Pancreas (tissue), 10 donors: Measurements from ENCODE around the gene PTPRD. TPM values are rescaled to one million over a fixed set of nuclear protein-coding genes. Genes with fewer than 3 reads are reported as not detected.

Experiments used
- ATAC-seq, 4 donors: fragments of 200-7000 bp; cut with Tn5 transposase; one replicate each; pipeline versions ENCODE4 v1.8.0 to v1.9.1; 2020; ENCODE audit warnings: mild to moderate bottlenecking in 4 of 4, moderate library complexity in 4 of 4
- DNase-seq, 6 donors: peaks; one replicate each; pipeline ENCODE4 v3.0.0-alpha.2; 2020
- FAIRE-seq: peaks from 2 replicates; lab custom pipeline; 2012; peaks lifted over from hg19 to GRCh38; lab: Jason Lieb, UNC
- H3K27ac ChIP-seq, 4 donors: fragments of 200-600 bp; sonication (generic); 1 replicate in 3 of 4; 2 replicates in 1 of 4; pipeline versions ENCODE4 v1.5.0 to v1.8.0; 2020
- H3K27me3 ChIP-seq, 4 donors: fragments of 200-600 bp; one replicate each; pipeline ENCODE4 v1.8.0; 2021
- H3K36me3 ChIP-seq, 3 donors: fragments of 200-600 bp; sonication (generic) in 1 of 3; one replicate each; pipeline versions ENCODE4 v1.5.0 to v1.8.0; 2020 to 2021
- H3K4me1 ChIP-seq, 3 donors: fragments of 200-600 bp; one replicate each; pipeline ENCODE4 v1.8.0; 2021
- H3K4me3 ChIP-seq, 4 donors: fragments of 200-600 bp; sonication (generic) in 2 of 4; one replicate each; pipeline versions ENCODE4 v1.5.0 to v1.8.0; 2020 to 2021
- H3K9me3 ChIP-seq, 4 donors: fragments of 200-600 bp; one replicate each; pipeline ENCODE4 v1.8.0; 2021
- CTCF ChIP-seq, 4 donors: fragments of 200-600 bp; sonication (generic) in 3 of 4; IDR thresholded peaks; one replicate each; pipeline versions ENCODE4 v1.5.0 to v1.8.0; 2021; ENCODE audit warnings: antibody characterized with exemption in 4 of 4
- WGBS, 2 donors: extraction: QIAGEN DNeasy Blood & Tissue Kit; methylation state at CpG; one replicate each; pipeline ENCODE4 v1.1.7; 2013; 5-methylcytosine and 5-hydroxymethylcytosine counted together
- intact Hi-C, 3 donors: fragments of 100-400 bp; cut with DNase I; formaldehyde crosslinking; loops; one replicate each; pipeline versions ENCODE4 v1.11.1 to v1.14.2; 2022
- polyA plus RNA-seq, 2 donors: library from polyadenylated mRNA; stranded (reverse); fragments of 200-250 nt; gene quantifications; one replicate each; pipeline ENCODE4 v1.2.3, GENCODE V29; 2013
- total RNA-seq, 6 donors: library from RNA; stranded (reverse); fragmentation: NEBNext Ultra II Directional in 4 of 6; extraction: Animal tissue kit (Norgen Biotek cat#: 25700) in 4 of 6; gene quantifications; one replicate each; pipeline versions ENCODE4 v1.2.1 to v1.2.4, GENCODE V29; 2021 to 2023
- donor health status: healthy with polysubstance abuse.
- donor health status: DM: no; HTN: no; CAD: no; lungs with moderate emphysema.
- donor health status: DM: no; HTN: no; CAD: no.
- donor health status: control.
- donor health status: control.
- donor health status: Bipolar disorder and iron deficiency.
- donor health status: DM: yes; HTN: yes; CAD: no.
- donor health status: DM: no; HTN: no; CAD: no.
- donor health status: DM: no; HTN: no; CAD: no.
- donor health status: DM: yes; HTN: yes; CAD: no.

PTPRD gene
- total and polyA plus RNA-seq, 8 donors, result 2.1 to 21.7 (median 5.1) TPM

- no peaks in the 10 kb centered on the region for H3K9me3 ChIP-seq
- DNase-seq (no peak), ATAC-seq (no peak), FAIRE-seq (no peak)
- no peaks in the 10 kb centered on the region for H3K36me3 ChIP-seq
- no peak overlapping the region for H3K4me3 ChIP-seq
- no peaks in the 10 kb centered on the region for H3K27me3 ChIP-seq
- no peaks in the 10 kb centered on the region for H3K4me1 ChIP-seq
- no peak for TF ChIP-seq CTCF (IDR thresholded peaks at IDR 0.05)
- 72 to 86% methylated on average over 4 of the region's 4 CpGs for WGBS, 2 donors
- no peak overlapping the region for H3K27ac ChIP-seq
- intact Hi-C loops, result no loop called here
Observed at GRCh38 chr9:8553444-8553843, 2059.4 kb downstream of the PTPRD start.

GRCh38 chr9:8552732-8553131 lies 2060.1 kb downstream of the PTPRD start:
- TF ChIP-seq CTCF (IDR thresholded peaks at IDR 0.05), result no peak

GRCh38 chr9:8549214-8549613 lies 2063.6 kb downstream of the PTPRD start:
- WGBS, 2 donors, result 78 to 85% methylated on average over 1 of the region's 1 CpG
- no peak overlapping the region for H3K27ac ChIP-seq
- FAIRE-seq (no peak), ATAC-seq (no peak), DNase-seq (no peak)
- H3K4me3 ChIP-seq, result no peak overlapping the region
- TF ChIP-seq CTCF (IDR thresholded peaks at IDR 0.05), result no peak
- no peaks in the 10 kb centered on the region for H3K27me3 ChIP-seq
- no peaks in the 10 kb centered on the region for H3K4me1 ChIP-seq
- intact Hi-C loops, result no loop called here
- no peaks in the 10 kb centered on the region for H3K36me3 ChIP-seq
- H3K9me3 ChIP-seq, result no peaks in the 10 kb centered on the region

More at GRCh38 chr9:8552732-8553131, 2060.1 kb downstream of the PTPRD start:
- no peaks in the 10 kb centered on the region for H3K4me1 ChIP-seq
- H3K27ac ChIP-seq, result no peak overlapping the region
- 92 to 95% methylated on average over 3 of the region's 3 CpGs for WGBS, 2 donors
- intact Hi-C loops, result no loop called here
- FAIRE-seq (no peak), DNase-seq (no peak), ATAC-seq (no peak)
- no peaks in the 10 kb centered on the region for H3K27me3 ChIP-seq
- no peaks in the 10 kb centered on the region for H3K9me3 ChIP-seq
- no peak overlapping the region for H3K4me3 ChIP-seq
- no peaks in the 10 kb centered on the region for H3K36me3 ChIP-seq

GRCh38 chr9:8543219-8543618 lies 2069.6 kb downstream of the PTPRD start:
- Histone ChIP-seq H3K4me1 (no peaks in the 10 kb centered on the region), H3K27ac (no peak overlapping the region), H3K36me3 (no peaks in the 10 kb centered on the region), H3K4me3 (no peak overlapping the region), H3K27me3 (no peaks in the 10 kb centered on the region), H3K9me3 (no peaks in the 10 kb centered on the region)
- 37 to 52% methylated on average over 2 of the region's 2 CpGs for WGBS, 2 donors
- ATAC-seq (no peak), FAIRE-seq (no peak), DNase-seq (no peak)
- intact Hi-C loops, result no loop called here
- no peak for TF ChIP-seq CTCF (IDR thresholded peaks at IDR 0.05)

GRCh38 chr9:8542537-8542936 lies 2070.3 kb downstream of the PTPRD start:
- intact Hi-C loops, result no loop called here
- Histone ChIP-seq H3K4me1 (no peaks in the 10 kb centered on the region), H3K9me3 (no peaks in the 10 kb centered on the region), H3K4me3 (no peak overlapping the region), H3K27ac (no peak overlapping the region), H3K36me3 (no peaks in the 10 kb centered on the region), H3K27me3 (no peaks in the 10 kb centered on the region)
- TF ChIP-seq CTCF (IDR thresholded peaks at IDR 0.05), result no peak
- FAIRE-seq, result no peak
- DNase-seq, result no peak
- no peak for ATAC-seq
- 52 to 62% methylated on average over 4 of the region's 4 CpGs for WGBS, 2 donors
